ENCODE results near the gene PYGB.

PYGB gene

DNA sequence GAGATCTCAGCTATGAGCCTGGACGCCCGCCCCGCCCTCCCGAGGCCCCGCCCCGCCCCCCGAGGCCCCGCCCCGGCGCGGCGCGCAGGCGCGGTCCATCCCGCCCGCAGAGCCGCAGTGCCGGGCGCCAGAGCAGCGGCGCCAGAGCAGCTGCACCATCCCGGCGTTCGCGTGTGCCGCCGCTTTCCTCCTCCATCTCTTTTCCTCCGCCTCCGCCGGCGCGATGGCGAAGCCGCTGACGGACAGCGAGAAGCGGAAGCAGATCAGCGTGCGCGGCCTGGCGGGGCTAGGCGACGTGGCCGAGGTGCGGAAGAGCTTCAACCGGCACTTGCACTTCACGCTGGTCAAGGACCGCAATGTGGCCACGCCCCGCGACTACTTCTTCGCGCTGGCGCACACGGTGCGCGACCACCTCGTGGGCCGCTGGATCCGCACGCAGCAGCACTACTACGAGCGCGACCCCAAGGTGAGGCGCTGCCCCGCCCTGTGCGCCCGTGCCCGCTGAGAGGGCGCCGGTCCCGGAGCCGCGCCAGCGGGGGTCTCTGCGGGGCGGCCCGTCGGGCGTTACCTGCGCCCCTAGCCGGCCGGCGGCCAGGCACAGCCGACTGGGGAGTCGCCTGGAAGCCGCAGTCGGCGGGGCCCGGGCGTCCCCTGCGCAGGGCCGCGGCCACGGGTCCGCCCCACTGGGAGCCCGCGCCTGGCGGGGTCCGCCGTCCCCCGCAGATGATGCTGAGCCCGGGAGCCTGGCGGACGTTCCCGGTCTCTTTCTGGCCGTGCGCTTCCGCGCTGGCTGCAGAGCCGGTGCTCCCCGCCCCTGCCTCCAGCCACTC is at the start of gene PYGB:
Gene PYGB (plus strand): TSS at position 130 of the 830 bp plus-strand sequence. CDS start 94 bp downstream, at position 224.
- DNase-seq (ENCODE audit: low spot score): peak; percentile 96
- FAIRE-seq: peak; percentile 87

DNA sequence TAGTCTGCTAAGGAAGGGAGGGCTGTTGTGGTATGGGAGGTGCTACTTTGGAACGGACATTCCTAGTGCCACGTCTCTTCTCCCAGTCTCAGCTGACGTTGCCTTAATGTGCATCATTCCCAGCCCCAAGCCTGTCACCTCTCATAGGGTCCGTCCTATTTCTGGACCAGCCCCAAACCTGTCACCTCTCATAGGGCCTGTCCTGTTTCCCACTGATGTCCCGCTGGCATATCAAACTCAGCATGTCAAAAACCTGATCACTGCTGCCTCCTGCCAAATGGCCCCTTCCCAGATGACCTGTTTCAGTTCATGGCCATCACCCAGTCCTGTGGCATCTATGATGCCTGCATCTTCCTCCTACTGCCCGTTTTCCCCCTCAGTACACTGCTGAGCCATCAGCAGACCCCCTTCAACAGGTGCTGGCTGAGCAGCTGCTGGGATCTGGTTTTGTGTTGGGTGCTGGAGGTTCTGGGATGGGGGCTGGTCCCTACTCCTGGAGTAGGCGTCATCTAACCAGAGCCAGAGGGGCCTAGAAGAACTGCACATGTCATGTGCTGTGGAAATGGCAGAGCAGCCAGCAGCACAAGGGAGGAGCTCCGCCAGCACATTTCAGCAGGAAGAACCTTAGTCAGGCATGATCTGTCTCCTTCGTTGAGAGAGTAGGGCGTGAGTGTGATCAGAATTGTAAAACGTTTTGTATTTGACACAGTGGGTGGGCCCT is 49.1 kb upstream of the PYGB start:
- FAIRE-seq: no peak

DNA sequence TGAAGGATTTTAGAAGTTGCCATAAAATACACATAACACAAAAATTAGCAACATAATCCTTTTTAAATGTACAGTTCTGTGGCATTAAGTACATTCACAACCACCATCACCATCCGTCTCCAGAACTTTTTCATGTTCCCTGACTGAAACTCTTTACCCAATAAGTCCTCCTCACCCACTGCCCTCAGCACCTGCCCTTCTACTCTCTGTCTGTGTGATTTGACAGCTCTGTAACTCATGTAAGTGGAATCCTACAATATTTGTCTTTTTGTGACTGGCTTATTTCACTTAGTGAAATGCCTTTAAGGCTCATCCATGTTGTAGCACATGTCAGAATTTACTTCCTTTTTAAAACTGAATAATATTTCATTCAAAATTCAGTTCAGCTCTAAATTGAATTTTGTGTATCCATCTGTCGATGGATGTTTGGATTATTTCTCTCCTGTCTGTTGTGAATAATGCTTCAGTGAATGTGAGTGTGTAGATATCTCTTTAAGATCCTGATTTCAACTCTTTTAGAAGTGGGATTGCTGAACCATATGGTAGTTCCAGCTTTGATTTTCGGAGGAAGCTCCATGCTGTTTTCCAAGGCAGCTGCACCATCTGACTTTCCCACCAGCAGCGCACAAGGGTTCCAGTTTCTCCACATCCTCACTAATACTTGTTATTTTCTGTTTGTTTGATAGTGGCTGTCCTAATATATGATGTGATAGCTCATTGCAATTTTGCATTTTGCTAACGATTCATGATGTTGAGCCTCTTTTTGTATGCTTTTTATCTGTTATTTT is 48.2 kb upstream of the PYGB start:
- FAIRE-seq (no peak), DNase-seq (ENCODE audit: low spot score) (no peak)

More for the DNA sequence above, 49.1 kb upstream of the PYGB start:
- no peak for DNase-seq (ENCODE audit: low spot score)

DNA sequence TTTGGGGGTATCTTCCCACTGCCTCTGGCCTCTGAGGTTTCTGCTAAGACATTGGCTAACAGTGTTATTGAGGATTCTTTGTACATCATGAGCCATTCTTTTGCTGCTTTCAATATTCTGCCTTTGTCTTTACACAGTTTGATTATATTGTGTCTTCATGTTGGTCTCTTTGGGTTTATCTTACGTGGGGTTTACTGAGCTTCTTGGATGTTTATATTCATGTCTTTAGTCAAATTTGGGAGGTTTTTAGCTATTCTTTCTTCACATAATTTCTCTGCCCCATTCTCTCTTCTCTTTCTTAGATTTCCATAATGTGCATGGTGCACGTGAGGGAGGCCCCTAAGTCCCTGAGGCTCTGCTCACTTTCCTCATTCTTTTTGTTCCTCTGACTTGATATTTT is 44.8 kb upstream of the PYGB start:
- FAIRE-seq: no peak
- DNase-seq (ENCODE audit: low spot score): no peak

DNA sequence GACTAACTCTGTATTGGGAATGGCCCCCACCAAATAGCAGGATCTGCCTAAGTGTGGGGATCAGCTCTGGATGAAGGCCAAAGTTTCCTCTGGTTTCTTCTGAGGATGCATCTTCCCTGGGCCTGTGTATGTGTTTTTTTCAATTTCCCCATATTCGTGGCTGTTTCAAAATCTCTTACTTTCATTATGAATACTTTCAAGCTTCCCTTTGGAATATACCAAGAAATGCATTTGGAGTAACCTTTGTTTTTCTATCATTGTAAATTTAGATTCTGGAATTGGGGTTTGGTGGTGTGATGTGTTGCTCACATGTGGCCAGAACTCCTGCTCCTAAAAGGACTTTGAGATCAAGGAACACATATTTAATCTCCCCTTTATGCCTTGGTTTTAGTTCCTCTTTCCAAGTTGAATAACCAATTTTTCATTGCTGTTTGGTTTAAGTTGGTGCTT is 44.0 kb upstream of the PYGB start:
- DNase-seq (ENCODE audit: low spot score) (no peak), FAIRE-seq (no peak)

DNA sequence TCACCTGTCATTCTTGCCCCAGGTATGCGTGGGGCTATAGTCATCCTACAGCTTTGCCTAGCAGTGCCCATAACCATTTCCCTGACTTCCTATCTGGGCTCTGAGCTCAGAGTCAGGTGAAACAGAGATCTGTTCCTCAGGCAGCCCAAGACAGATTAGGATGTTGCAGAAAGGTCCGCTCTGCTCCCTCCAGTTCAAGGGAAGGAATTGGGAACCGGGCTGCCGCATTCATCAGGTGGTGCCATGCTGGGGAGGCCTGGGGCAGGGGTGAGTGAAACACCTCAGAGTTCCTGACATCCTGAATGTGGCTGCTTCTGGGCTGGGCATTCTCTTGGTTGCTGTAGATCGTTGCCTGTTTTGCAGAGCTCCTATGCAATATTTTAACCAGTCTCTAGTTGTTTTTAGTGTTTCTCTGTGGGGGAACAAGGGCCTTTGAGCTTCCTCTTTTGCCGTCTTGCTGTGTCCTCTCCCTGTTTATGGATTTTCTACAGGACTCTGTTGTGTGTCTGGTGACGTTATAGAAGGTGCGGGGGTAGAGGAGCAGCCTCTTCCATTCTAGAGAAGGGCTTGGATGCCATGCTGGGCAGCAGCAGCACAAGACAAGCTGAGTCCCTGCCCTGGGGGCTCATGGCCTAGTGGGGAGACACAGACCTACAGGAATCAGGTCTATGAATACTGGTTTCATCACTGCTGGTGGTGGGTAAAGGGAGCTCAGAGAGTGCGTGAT is 43.2 kb upstream of the PYGB start:
- DNase-seq (ENCODE audit: low spot score) (no peak), FAIRE-seq (no peak)

DNA sequence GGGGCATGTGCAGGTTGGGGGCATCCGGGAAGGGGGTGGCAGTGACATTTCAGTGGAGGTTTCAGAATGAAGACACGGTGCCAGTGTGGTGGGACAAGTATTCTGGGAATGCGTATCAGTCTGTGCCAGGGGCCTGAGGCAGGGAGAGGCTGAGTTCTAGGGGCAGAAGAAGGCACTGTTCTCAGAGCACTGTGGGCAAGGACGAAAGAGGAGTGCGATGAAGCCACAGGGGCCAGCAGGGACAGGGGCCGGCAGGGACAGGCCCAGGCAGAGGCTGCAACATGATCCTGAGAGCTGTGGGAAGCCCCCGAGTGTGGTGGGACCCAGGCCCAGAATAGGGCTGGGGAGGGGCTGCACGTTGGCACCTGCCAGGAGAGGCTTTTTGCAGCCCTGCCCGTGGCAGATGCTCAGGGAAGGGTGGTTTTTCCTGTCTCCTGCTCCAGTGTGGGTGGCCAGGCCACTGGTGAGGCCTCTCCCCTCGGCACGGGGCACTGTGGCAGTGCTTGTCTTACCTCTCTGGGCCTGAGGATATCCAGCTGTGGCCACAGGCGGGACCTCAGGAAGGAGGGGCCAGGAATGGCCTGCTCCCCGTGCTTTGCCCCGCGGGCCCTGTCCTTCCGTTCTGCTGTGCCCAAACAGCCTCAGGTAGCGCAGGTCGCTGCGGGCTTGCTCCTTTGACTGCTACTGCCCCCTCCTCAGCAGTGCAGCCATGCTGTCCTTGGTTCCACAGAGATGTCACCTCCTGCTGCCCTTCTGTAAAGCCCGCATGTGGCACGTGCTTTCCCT is 42.4 kb upstream of the PYGB start:
- no peak for DNase-seq (ENCODE audit: low spot score)
- no peak for FAIRE-seq

DNA sequence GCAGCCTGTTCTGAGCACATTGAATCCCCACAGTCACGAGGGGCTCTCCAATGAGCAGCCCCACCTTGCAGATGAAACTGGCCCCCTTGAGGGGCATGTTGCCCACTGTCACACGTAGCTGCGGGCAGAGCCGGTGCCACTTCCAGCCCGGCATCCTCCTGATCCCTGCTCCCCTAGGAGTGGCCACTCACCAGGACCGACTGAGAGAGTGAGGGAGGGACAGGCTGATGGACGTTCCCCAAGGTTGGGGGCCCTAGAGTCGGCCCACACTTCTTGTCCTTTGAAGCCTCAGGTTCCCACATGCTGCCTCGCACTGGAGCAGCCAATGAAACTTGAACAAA is 41.9 kb upstream of the PYGB start:
- no peak for DNase-seq (ENCODE audit: low spot score)
- no peak for FAIRE-seq

DNA sequence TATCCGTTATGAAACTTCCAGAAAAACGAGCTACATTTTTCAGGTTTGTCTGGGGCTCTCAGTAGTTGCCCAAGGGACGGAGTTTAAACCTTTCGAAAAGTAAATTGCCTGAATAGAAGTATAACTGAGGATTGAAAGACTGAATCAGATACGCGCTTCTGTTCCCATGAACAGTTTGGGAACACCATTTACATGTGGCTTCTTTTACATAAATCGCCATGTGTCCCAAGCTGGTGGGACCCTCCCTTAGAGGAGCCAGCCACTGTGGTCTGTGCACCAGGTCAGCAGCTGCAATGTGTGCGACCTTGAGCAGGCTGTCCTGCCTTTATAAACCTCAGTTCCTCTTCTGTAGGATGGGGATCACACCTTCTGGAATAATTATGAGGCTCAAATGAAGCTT is 41.3 kb upstream of the PYGB start:
- FAIRE-seq: no peak

DNA sequence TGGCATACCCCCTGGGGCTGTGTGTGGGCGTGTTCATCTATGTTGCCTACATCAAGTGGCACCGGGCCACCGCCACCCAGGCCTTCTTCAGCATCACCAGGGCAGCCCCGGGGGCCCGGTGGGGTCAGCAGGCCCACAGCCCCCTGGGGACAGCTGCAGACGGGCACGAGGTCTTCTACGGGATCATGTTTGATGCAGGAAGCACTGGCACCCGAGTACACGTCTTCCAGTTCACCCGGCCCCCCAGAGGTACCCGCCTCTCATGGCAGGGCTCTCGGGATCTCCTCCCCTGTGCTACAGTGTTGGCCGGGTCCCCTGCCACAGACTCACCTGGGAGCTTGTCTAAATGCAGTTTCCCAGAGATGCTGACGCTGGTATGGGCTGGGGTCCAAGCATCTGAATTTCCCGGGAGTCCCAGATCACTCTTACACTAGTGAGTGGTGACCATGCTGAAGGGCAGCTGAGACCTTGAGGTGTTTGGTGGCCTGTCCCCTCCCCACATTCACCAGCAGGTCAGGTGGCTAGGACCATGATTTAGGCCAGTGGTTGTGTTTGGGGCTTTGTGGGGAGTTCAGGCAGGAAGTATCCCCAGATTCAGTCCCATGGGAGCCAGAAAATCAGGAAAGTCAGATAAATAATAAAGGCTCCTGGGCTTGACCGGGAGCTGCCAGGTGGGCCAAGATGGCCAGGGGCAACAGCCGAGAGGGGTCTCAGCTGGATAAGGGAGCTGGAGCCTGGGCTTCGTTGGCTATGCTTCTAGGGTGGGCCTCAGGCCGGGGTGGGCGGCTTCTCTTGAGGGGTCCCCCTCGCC is 40.5 kb upstream of the PYGB start:
- FAIRE-seq: no peak
- no peak for DNase-seq (ENCODE audit: low spot score)

More for the DNA sequence above, 41.3 kb upstream of the PYGB start:
- no peak for DNase-seq (ENCODE audit: low spot score)

DNA sequence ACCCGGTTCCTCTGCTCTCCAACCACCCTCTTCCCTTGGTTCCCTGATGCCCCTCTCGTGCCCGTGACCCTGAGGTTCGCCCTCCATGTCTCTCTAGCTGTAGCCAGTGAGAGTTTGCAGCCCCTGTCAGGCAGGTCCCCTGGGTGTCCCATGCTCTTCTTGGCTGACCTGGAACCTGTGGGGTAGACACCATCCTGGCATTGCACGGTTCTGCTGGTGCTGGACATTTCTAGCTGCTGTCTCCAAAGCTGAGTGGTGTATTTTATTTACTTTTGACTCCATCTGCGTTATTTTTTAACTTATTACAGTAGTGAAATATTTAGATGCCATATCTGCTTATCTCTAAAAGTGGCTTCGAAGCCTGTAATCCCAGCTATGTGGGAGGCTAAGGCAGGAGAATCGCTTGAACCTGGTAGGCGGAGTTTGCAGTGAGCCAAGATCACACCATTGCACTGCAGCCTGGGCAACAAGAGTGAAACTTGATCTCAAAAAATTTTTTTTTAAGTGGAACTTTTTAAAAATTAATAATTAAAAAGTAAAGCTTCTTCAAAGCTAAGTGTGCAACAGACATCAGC is 39.8 kb upstream of the PYGB start:
- FAIRE-seq (no peak), DNase-seq (ENCODE audit: low spot score) (no peak)

DNA sequence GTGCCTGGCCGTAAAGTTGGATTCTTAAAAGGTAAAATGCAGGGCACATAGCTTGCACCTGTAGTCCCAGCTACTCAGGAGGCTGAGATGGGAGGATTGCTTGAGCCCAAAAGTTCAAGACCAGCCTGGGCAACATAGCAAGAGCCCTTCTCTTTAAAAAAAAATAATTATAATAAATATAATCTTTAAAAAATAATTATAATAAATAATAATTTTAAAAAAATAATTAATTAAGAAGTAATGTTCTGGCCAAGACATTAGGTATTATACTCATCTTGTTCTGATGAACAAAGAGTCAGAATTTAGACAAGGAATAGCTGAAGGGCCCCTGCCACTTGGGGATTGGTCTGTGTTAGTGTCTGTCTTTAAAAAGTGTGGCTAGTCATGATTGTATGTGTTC is 38.5 kb upstream of the PYGB start:
- DNase-seq (ENCODE audit: low spot score) (no peak), FAIRE-seq (no peak)

DNA sequence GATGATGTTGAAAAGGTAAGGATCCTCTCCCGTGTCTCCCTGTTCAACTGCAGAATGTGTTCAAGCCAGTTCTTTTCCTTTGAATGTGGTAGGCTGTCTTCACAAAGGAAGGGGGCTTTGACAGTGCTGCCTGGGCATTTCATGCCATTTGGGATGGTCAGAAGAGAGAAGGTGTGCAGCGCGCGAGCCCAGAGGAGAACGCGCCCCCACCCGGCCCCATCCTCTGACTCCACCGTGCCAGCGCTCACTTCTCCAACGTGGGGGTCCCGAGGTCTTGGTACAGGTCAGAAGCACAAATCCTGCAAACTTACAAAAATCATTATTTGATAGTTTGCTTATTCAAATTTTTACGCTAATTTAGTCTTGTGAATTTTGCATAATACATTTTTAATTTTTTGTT is 38.0 kb upstream of the PYGB start:
- DNase-seq (ENCODE audit: low spot score) (no peak), FAIRE-seq (no peak)

DNA sequence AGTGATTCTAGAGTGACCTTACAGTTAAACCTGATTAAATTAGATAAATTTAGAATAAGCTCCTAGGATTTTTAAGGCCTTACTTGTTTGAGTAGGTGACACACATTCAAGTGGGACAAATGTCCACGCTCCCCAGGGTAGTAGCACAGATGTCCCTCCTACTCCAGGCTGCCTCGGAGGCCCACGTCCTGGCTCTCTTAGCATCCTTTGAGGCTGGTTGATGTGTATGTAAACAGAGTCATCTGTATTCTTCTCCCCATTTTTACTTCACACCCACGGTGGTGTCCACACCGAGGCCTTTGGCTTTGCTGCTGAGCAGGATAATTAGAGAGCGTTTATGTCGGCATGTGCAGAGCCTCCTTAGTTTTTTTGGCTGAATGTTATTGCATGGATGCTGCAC is 36.6 kb upstream of the PYGB start:
- DNase-seq (ENCODE audit: low spot score) (no peak), FAIRE-seq (no peak)

DNA sequence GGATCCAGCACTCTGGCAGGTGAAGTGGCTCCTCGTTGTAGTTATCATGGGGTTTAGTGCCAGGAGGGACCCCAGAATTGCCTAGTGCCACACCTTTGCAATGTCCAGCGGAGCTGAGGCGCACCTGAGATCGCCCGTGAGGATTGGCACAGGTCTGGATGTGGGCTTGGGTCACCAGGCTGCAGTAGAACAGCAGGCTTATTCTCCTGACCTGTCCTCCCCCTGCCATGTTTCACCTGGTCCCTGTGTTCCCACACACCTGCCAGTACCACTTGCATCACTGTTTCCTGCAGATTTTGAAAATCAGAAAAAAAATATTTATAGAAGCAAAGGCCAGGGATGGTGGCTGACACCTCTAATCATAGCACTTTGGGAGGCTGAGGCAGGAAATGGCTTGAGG is 35.6 kb upstream of the PYGB start:
- DNase-seq (ENCODE audit: low spot score) (no peak), FAIRE-seq (no peak)

DNA sequence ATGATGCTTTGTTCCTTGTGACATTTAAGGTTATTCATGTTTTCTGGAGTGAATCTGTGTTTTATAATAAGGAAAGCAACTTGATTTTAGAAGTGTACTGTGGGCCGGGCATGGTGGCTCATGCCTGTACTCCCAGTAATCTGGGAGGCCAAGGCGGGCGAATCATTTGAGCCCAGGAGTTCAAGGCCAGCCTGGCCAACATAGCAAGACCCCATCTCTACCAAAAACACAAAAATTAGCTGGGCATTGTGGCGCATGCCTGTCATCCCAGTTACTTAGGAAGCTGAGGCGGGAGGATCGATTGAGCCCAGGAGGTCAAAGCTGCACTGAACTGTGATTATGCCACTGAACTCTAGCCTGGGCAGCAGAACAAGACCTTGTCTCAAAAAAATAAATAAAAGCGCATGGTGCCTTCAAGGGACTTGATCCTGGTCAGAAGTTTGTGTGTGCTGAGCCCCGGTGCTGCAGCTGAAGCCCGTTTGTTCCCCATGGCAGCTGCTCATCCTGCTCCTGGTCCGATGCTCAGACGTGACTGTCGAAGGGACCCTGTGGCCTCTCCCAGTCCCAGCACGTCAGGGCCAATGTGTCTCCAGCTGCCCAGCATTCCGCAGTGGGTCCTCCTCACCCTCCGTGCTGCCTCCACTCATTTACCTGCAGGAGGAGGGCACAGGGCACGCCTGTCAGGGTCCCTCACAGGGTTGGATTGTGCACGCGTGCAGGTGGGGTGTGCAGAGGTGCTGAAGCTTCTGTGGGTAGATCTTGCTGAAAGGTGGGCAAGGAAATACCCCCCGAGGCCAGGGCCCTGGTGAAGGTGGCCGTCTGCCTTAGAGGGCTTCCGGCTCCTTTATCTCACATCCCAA is 34.1 kb upstream of the PYGB start:
- DNase-seq (ENCODE audit: low spot score) (no peak), FAIRE-seq (no peak)

DNA sequence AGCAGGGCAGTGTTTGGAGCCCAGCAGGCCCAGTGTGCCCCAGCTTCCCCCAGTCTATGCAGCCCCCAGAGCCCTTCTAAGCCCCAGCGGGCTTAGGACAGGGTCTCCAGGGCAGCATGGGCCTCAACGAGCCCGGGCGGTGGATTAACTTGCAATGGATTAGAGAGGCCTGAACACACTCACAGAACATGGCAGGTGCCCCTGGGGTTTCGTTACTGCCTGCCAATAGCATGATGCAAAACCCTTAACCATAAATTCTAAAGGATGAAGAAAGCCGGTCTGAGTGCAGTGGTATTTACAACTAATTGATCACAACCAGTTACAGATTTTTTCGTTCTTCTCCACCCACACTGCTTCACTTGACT is 33.5 kb upstream of the PYGB start:
- no peak for FAIRE-seq
- no peak for DNase-seq (ENCODE audit: low spot score)

DNA sequence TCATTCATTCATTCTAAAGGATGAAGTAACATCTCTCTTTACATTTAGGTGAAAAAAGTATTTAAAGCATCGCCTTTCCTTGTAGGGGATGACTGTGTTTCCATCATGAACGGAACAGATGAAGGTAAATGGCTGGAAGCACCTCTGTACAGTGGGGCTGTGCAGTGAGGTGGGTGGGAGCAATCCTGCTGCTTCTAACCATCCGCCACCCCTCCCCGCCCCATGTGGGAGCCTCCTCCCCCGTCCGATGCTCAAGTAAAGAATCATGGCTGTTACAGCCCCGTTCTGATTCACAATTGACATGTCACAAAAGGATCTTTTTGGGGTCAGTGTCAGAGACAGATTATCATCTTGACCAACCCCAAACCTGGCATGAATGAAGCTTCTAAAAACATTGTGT is 33.1 kb upstream of the PYGB start:
- FAIRE-seq (no peak), DNase-seq (ENCODE audit: low spot score) (no peak)

DNA sequence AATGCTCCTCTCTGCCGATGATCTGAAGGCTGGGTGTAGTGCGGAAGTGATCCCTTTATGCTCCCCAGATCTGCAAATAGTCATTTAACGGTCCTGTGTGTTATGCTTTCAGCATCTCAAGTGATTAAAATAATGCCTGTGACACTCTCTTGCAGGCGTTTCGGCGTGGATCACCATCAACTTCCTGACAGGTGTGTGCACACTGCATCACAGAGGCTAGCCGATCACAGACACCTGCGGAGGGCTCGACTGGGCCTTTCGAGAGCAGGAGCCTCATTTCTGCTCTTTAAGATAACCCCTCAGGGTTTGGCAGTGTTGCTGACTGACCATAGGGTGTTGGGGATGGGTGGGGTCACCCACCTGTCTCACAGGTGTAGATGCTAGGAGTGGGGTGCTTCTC is 32.4 kb upstream of the PYGB start:
- FAIRE-seq: no peak

More for the DNA sequence above, 32.4 kb upstream of the PYGB start:
- DNase-seq (ENCODE audit: low spot score): no peak

Measured in urothelium cell line (cell line).